PC-9 (cell line): Measurements from ENCODE around the gene A4GALT. TPM values are rescaled to one million over a fixed set of nuclear protein-coding genes. Genes with fewer than 3 reads are reported as not detected.

ENCODE experiments used
- BruUV-seq: library from RNA; stranded (reverse); fragments of 400-500 nt; replicated peaks from 2 replicates; lab custom pipeline; 2021; lab: Mats Ljungman, UMichigan
- CTCF ChIA-PET: fragments of 300-600 bp; sonication (Branson Sonifier 250); formaldehyde crosslinking; loops from one replicate; lab custom pipeline; 2022; ENCODE audit warnings: antibody characterized with exemption; lab: Charles Lee
- POLR2A ChIA-PET: fragments of 300-600 bp; sonication (Branson Sonifier 250); formaldehyde crosslinking; loops from one replicate; lab custom pipeline; 2022; ENCODE audit warnings: antibody characterized with exemption; ENCODE audit not compliant: unreplicated experiment; lab: Charles Lee
- DNase-seq, 2 experiments: peaks; one replicate each; pipeline versions ENCODE4 v3.0.0 to v3.0.0-alpha.2; 2015 to 2022; ENCODE audit warnings: mixed read lengths in 1 of 2
- H2AFZ ChIP-seq: fragments of 200-600 bp; sonication (generic); 2 replicates; pipeline ENCODE4 v1.8.1; 2017; ENCODE audit warnings: antibody characterized with exemption
- H3F3A ChIP-seq: fragments of 200-600 bp; sonication (generic); 2 replicates; pipeline ENCODE4 v1.8.1; 2017; ENCODE audit warnings: antibody characterized with exemption, mild to moderate bottlenecking, low read depth; ENCODE audit not compliant: insufficient read depth
- H3K27ac ChIP-seq: fragments of 200-600 bp; sonication (generic); 2 replicates; pipeline ENCODE4 v1.6.1; 2016; ENCODE audit warnings: mixed run types
- H3K27me3 ChIP-seq: fragments of 200-600 bp; sonication (generic); 2 replicates; pipeline ENCODE4 v1.6.1; 2016; ENCODE audit warnings: low read depth, mixed run types; ENCODE audit not compliant: insufficient read depth
- H3K36me3 ChIP-seq: fragments of 200-600 bp; sonication (generic); 2 replicates; pipeline ENCODE4 v1.6.1; 2016; ENCODE audit warnings: low read depth, mixed run types
- H3K4me1 ChIP-seq: fragments of 200-600 bp; sonication (generic); replicated peaks from 2 replicates; pipeline ENCODE4 v1.6.1; 2016; ENCODE audit warnings: mixed run types; ENCODE audit not compliant: insufficient read depth
- H3K4me2 ChIP-seq: fragments of 200-600 bp; sonication (generic); 2 replicates; pipeline ENCODE4 v1.6.1; 2017; ENCODE audit warnings: mixed run types
- H3K4me3 ChIP-seq: fragments of 200-600 bp; sonication (generic); 2 replicates; pipeline ENCODE4 v1.6.1; 2016; ENCODE audit warnings: mixed run types
- H3K79me2 ChIP-seq: fragments of 200-600 bp; sonication (generic); 2 replicates; pipeline ENCODE4 v1.6.1; 2017; ENCODE audit warnings: low read depth, mixed run types
- H3K9me2 ChIP-seq: fragments of 200-600 bp; sonication (generic); 2 replicates; pipeline ENCODE4 v1.8.1; 2017; ENCODE audit warnings: mild to moderate bottlenecking; ENCODE audit not compliant: insufficient read depth
- H3K9me3 ChIP-seq: fragments of 200-600 bp; sonication (generic); 2 replicates; pipeline ENCODE4 v1.8.1; 2016; ENCODE audit warnings: low read depth; ENCODE audit not compliant: insufficient read depth
- H4K20me1 ChIP-seq: fragments of 200-600 bp; sonication (generic); 2 replicates; pipeline ENCODE4 v1.8.1; 2017; ENCODE audit not compliant: insufficient read depth
- CTCF ChIP-seq: fragments of 200-600 bp; sonication (generic); conservative IDR thresholded peaks from 2 replicates; pipeline ENCODE4 v1.6.1; 2017; ENCODE audit warnings: mixed run types, antibody characterized with exemption, mild to moderate bottlenecking, moderate library complexity
- EZH2 ChIP-seq: fragments of 200-600 bp; sonication (generic); IDR thresholded peaks from 2 replicates; pipeline ENCODE4 v1.8.0; 2017; ENCODE audit warnings: antibody characterized with exemption, low read depth
- intact Hi-C: fragments of 100-400 bp; cut with micrococcal nuclease; formaldehyde crosslinking; loops from one replicate; pipeline ENCODE4 v1.10.0; 2022; ENCODE audit not compliant: unreplicated experiment
- total RNA-seq: library from RNA; stranded (reverse); gene quantifications from 2 replicates; pipeline ENCODE4 v1.2.3, GENCODE V29; 2021

A4GALT gene
- total RNA-seq, 1 experiment from 2014 or later = 17.1 TPM

- DNase-seq = no peak
- Histone ChIP-seq H3K36me3 (no peaks in the 10 kb centered on the region), H3F3A (no peaks in the 10 kb centered on the region; the same call in none of the 2 replicates), H3K4me2 (no peak overlapping the region), H3K4me3 (no peak overlapping the region), H3K9me3 (no peaks in the 10 kb centered on the region), H3K4me1 (0 out of 2 replicates have a peak, but pooled peaks cover 4% of the 10 kb centered on the region), H3K79me2 (no peaks in the 10 kb centered on the region), H3K9me2 (no peaks in the 10 kb centered on the region), H3K27ac (no peak overlapping the region), H2AFZ (no peak overlapping the region), H4K20me1 (no peaks in the 10 kb centered on the region), H3K27me3 (no peaks in the 10 kb centered on the region)
- TF ChIP-seq EZH2 = no peak
- no peak for TF ChIP-seq CTCF
- ChIA-PET CTCF (interaction anchor here (0.6 kb wide), 1 partner anchor 71 kb away, joined by 8 read pairs; no protein-coding TSS in a partner anchor), POLR2A (no interaction called here)
- intact Hi-C loops = no loop called here
- no TSS peak for BruUV-seq
These were observed 20.7 kb downstream of the A4GALT start for GRCh38 chr22:42699976-42700352.

GRCh38 chr22:42699281-42699975 lies 21.2 kb downstream of the A4GALT start:
- ChIA-PET POLR2A (no interaction called here), CTCF (interaction anchor here (0.6 kb wide), 1 partner anchor 70 kb away, joined by 8 read pairs; no protein-coding TSS in a partner anchor)
- no peak for DNase-seq
- Histone ChIP-seq H3K9me2 (no peaks in the 10 kb centered on the region), H3K9me3 (no peaks in the 10 kb centered on the region), H4K20me1 (no peaks in the 10 kb centered on the region), H3K27me3 (no peaks in the 10 kb centered on the region), H3K4me1 (0 out of 2 replicates have a peak, but pooled peaks cover 4% of the 10 kb centered on the region), H3K79me2 (no peaks in the 10 kb centered on the region), H3K36me3 (no peaks in the 10 kb centered on the region), H3K27ac (no peak overlapping the region), H3K4me2 (no peak overlapping the region), H3F3A (no peaks in the 10 kb centered on the region; the same call in 1 of the 2 replicates), H2AFZ (no peak overlapping the region), H3K4me3 (no peak overlapping the region)
- BruUV-seq = no TSS peak
- intact Hi-C loops = no loop called here
- TF ChIP-seq EZH2 (no peak), CTCF (no peak)

GRCh38 chr22:42697542-42698013 lies 23.1 kb downstream of the A4GALT start:
- H3K36me3 ChIP-seq = no peaks in the 10 kb centered on the region
- H3K27me3 ChIP-seq = no peaks in the 10 kb centered on the region
- H3K4me3 ChIP-seq = no peak overlapping the region
- no peak overlapping the region for H3K27ac ChIP-seq
- H4K20me1 ChIP-seq = no peaks in the 10 kb centered on the region
- H3K9me3 ChIP-seq = no peaks in the 10 kb centered on the region
- 0 out of 2 replicates have a peak, but pooled peaks cover 4% of the 10 kb centered on the region for H3K4me1 ChIP-seq
- no peaks in the 10 kb centered on the region for H3K79me2 ChIP-seq
- intact Hi-C loops = no loop called here
- TF ChIP-seq EZH2 (no peak), CTCF (no peak)
- BruUV-seq = no TSS peak
- H3K4me2 ChIP-seq = no peak overlapping the region
- peak; percentile 60 to 85 for DNase-seq
- no peak overlapping the region for H2AFZ ChIP-seq
- CTCF ChIA-PET = interaction anchor here (0.5 to 0.6 kb wide), 2 partner anchors 81 to 122 kb away, joined by 3 to 4 read pairs; no protein-coding TSS in a partner anchor
- H3F3A ChIP-seq = no peaks in the 10 kb centered on the region; the same call in 1 of the 2 replicates
- POLR2A ChIA-PET = no interaction called here
- H3K9me2 ChIP-seq = no peaks in the 10 kb centered on the region
